Measurements from ENCODE around the gene EIF1AD. TPM values are rescaled to one million over a fixed set of nuclear protein-coding genes. Genes with fewer than 3 reads are reported as not detected.

Gene EIF1AD
- total RNA-seq, 1 experiment from 2014 or later: 64.6 TPM

- intact Hi-C loops (cut with micrococcal nuclease; ENCODE audit: unreplicated experiment): no loop called here
- Histone ChIP-seq H3K27ac (ENCODE audit: low read length) (peak overlapping the region; percentile 98), H3K4me3 (ENCODE audit: low read depth in 2 of 2, low read length in 2 of 2) (peak overlapping the region in 1 of 2 experiments; percentile 71; a peak in 2 of 4 replicates)
Measured at GRCh38 chr11:66050581-66051231, 48.7 kb upstream of the EIF1AD start.

More at GRCh38 chr11:66050581-66051231, 48.7 kb upstream of the EIF1AD start:
- CTCF ChIA-PET: no interaction called here
- POLR2A ChIA-PET: interaction anchor here (0.7 to 1.4 kb wide), 2 partner anchors 48 to 63 kb away, joined by 3 to 9 read pairs; partner anchors contain the start of gene BANF1
- BruUV-seq (replicated peaks): no TSS peak
- ATAC-seq (no peak), DNase-seq (ENCODE audit: low read depth, low spot score) (no peak)
- peaks cover 16% of the 10 kb centered on the region for H3K36me3 ChIP-seq (ENCODE audit: control insufficient read depth, insufficient read depth, low read length)
- TF ChIP-seq CTCF (IDR thresholded peaks at IDR 0.05) (no peak), SIN3A (IDR thresholded peaks at IDR 0.05; ENCODE audit: borderline replicate concordance, insufficient read depth, low read depth, low read length) (no peak), REST (IDR thresholded peaks at IDR 0.05; ENCODE audit: insufficient read depth in 1 of 2, low read depth in 2 of 2, low read length in 1 of 2) (no peak), TCF7L2 (IDR thresholded peaks at IDR 0.05; ENCODE audit: low read depth, low read length) (no peak), POLR2AphosphoS5 (IDR thresholded peaks at IDR 0.05; ENCODE audit: low read depth, low read length) (no peak)
- H3K4me1 ChIP-seq (ENCODE audit: control insufficient read depth, insufficient read depth, low read length): peaks cover 18% of the 10 kb centered on the region
- no peaks in the 10 kb centered on the region for H3K9me3 ChIP-seq (ENCODE audit: control insufficient read depth, insufficient read depth, low read depth, low read length)
- in situ Hi-C loops (cut with HindIII; ENCODE audit: low pct_unique_long_range_greater_than_20kb, low sequenced_read_pairs): no loop called here
- no peaks in the 10 kb centered on the region for H3K27me3 ChIP-seq (ENCODE audit: control insufficient read depth, insufficient read depth, low read length)
